Body of pancreas (tissue), 4 donors: ENCODE results near the gene AKT3. TPM values are rescaled to one million over a fixed set of nuclear protein-coding genes. Genes with fewer than 3 reads are reported as not detected.

ENCODE experiments used
- ATAC-seq: fragments of 150-250 bp; one replicate; pipeline ENCODE4 v1.9.1; 2016
- DNase-seq, 4 donors: peaks; one replicate each; pipeline ENCODE4 v3.0.0-alpha.2; 2019
- H3K27ac ChIP-seq, 4 donors: fragments of 200-600 bp; sonication (generic); 1 replicate in 3 of 4; 2 replicates in 1 of 4; pipeline versions ENCODE4 v1.5.1 to v1.6.1; 2016 to 2019; ENCODE audit warnings: mild to moderate bottlenecking in 1 of 4, mixed read lengths in 1 of 4, moderate library complexity in 1 of 4
- H3K27me3 ChIP-seq, 2 donors: fragments of 200-600 bp; sonication (generic); one replicate each; pipeline ENCODE4 v1.6.0; 2016; ENCODE audit warnings: mild to moderate bottlenecking in 1 of 2
- H3K36me3 ChIP-seq, 2 donors: fragments of 200-600 bp; sonication (generic); replicated peaks in 1 of 2; 2 replicates each; pipeline ENCODE4 v1.5.1; 2016; ENCODE audit warnings: low read depth in 2 of 2; ENCODE audit not compliant: insufficient read depth in 1 of 2
- H3K4me1 ChIP-seq: fragments of 200-600 bp; sonication (generic); one replicate; pipeline ENCODE4 v1.6.0; 2016
- H3K4me3 ChIP-seq, 2 donors: fragments of 200-600 bp; sonication (generic); 1 replicate in 1 of 2; 2 replicates in 1 of 2; pipeline ENCODE4 v1.5.1; 2016 to 2019
- H3K9me3 ChIP-seq, 3 donors: fragments of 200-600 bp; sonication (generic); 1 replicate in 2 of 3; 2 replicates in 1 of 3; pipeline ENCODE4 v1.5.1; 2016
- POLR2A ChIP-seq, 3 donors: fragments of 450-650 bp; IDR thresholded peaks; one replicate each; pipeline ENCODE4 v1.6.1; 2016; ENCODE audit warnings: antibody characterized with exemption in 3 of 3, mild to moderate bottlenecking in 2 of 3
- WGBS, 2 donors: methylation state at CpG; one replicate each; pipeline ENCODE4 v1.1.5; 2017; 5-methylcytosine and 5-hydroxymethylcytosine counted together
- intact Hi-C: fragments of 100-400 bp; cut with DNase I; formaldehyde crosslinking; loops from one replicate; pipeline ENCODE4 v1.15.1; 2023
- total RNA-seq, 2 donors: library from RNA; depleted of rRNA; stranded (reverse); fragments of >200 nt; gene quantifications; one replicate each; pipeline ENCODE4 v1.1.0, GENCODE V29; 2016
- TF ChIP-seq, protein P1 (sequence below), 7 experiments: fragments of 450-650 bp in 4 of 7; fragments of 200-600 bp in 3 of 7; sonication (generic) in 3 of 7; IDR thresholded peaks; one replicate each; pipeline ENCODE4 v1.5.1; 2016 to 2019; ENCODE audit warnings: antibody characterized with exemption in 7 of 7

Gene AKT3
- total RNA-seq, 2 donors from 2014 or later: 14.0 to 24.7 TPM

GRCh38 chr1:243710467-243710866, 139.6 kb downstream of the AKT3 start:
- Histone ChIP-seq H3K4me3 (no peak overlapping the region), H3K27ac (no peak overlapping the region), H3K4me1 (no peaks in the 10 kb centered on the region), H3K27me3 (no peaks in the 10 kb centered on the region), H3K36me3 (no peaks in the 10 kb centered on the region), H3K9me3 (no peaks in the 10 kb centered on the region)
- ATAC-seq: no peak
- TF ChIP-seq POLR2A (IDR thresholded peaks at IDR 0.05): no peak
- TF ChIP-seq, protein P1, sequence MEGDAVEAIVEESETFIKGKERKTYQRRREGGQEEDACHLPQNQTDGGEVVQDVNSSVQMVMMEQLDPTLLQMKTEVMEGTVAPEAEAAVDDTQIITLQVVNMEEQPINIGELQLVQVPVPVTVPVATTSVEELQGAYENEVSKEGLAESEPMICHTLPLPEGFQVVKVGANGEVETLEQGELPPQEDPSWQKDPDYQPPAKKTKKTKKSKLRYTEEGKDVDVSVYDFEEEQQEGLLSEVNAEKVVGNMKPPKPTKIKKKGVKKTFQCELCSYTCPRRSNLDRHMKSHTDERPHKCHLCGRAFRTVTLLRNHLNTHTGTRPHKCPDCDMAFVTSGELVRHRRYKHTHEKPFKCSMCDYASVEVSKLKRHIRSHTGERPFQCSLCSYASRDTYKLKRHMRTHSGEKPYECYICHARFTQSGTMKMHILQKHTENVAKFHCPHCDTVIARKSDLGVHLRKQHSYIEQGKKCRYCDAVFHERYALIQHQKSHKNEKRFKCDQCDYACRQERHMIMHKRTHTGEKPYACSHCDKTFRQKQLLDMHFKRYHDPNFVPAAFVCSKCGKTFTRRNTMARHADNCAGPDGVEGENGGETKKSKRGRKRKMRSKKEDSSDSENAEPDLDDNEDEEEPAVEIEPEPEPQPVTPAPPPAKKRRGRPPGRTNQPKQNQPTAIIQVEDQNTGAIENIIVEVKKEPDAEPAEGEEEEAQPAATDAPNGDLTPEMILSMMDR (IDR thresholded peaks at IDR 0.05): no peak
- no peak for DNase-seq
- intact Hi-C loops: no loop called here
- 78 to 84% methylated on average over 4 of the region's 4 CpGs for WGBS, 2 donors

DNA sequence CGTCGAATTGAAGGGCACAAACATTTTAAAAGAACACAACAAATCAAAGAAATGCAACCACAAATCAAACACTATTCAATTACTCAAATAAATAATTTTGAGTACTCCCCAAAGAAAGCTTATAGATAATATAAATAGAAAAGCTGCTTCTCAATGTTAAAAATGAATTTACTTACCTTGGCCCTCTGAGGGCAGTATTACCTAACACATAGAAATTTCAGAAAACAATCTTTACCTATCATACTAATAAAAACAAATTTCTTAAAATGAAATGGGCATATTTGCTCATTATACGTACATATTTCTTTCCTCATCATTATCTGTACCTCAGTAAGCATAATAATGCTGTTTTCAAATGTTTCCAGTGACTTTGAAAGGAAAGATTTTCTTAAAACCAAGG, 141.8 kb downstream of the AKT3 start:
- TF ChIP-seq, protein P1 (IDR thresholded peaks at IDR 0.05): peak in 5 of 7 experiments; percentile 17 to 49 (median 37)
- no peak for TF ChIP-seq POLR2A (IDR thresholded peaks at IDR 0.05)
- DNase-seq: no peak
- ATAC-seq: no peak
- no peak overlapping the region for H3K27ac ChIP-seq
- H3K4me1 ChIP-seq: no peaks in the 10 kb centered on the region
- no peaks in the 10 kb centered on the region for H3K27me3 ChIP-seq
- WGBS, 2 donors: 46 to 54% methylated on average over 3 of the region's 3 CpGs
- intact Hi-C loops: no loop called here
- no peak overlapping the region for H3K4me3 ChIP-seq
- no peaks in the 10 kb centered on the region for H3K9me3 ChIP-seq
- H3K36me3 ChIP-seq: no peaks in the 10 kb centered on the region

DNA sequence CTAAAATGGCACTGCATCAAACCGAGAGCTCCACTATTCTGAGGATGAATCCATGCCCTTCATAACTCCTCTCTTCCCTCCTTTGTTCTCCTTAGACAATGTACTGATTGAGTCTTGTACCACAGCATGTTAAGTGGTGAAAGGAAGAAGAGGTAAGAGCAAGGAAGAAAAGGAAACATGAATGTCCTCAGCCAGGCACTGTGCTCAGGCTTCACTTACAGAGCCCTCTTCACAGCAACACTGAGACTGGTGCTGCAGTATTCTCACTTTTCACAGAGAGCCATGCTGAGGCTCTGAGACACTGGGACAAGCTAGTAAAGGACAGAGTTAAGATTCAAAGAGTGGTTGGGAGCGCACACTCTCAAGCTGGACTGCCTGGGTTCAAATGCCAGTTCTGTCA, 143.5 kb downstream of the AKT3 start:
- ATAC-seq (no peak), DNase-seq (no peak)
- no peak overlapping the region for H3K27ac ChIP-seq
- H3K36me3 ChIP-seq: no peaks in the 10 kb centered on the region
- H3K9me3 ChIP-seq: no peaks in the 10 kb centered on the region
- TF ChIP-seq, protein P1 (IDR thresholded peaks at IDR 0.05): no peak
- TF ChIP-seq POLR2A (IDR thresholded peaks at IDR 0.05): no peak
- H3K27me3 ChIP-seq: no peaks in the 10 kb centered on the region
- 65 to 77% methylated on average over 2 of the region's 2 CpGs for WGBS, 2 donors
- H3K4me3 ChIP-seq: no peak overlapping the region
- no peaks in the 10 kb centered on the region for H3K4me1 ChIP-seq
- intact Hi-C loops: no loop called here

DNA sequence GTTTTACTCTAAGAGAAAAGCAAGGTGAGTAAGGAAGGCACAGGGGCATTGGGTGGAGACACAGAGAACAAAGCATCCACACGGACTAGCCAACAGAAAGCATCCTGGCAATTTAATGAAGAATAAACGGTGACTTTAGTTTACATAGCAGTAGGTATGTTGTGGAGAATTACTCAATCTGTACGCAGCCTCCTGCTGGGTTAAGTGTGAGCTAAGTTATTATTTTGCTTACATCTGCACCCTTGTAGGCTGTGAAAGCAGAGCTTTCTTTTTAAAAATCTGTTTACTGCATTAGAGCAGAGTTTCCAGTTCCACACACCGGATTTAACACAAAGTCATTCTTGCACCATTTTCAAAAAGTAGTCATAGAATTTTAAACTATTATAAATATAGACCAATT, 144.5 kb downstream of the AKT3 start:
- Histone ChIP-seq H3K27ac (no peak overlapping the region), H3K4me3 (no peak overlapping the region), H3K27me3 (no peaks in the 10 kb centered on the region), H3K9me3 (no peaks in the 10 kb centered on the region), H3K36me3 (no peaks in the 10 kb centered on the region), H3K4me1 (no peaks in the 10 kb centered on the region)
- ATAC-seq (no peak), DNase-seq (no peak)
- 55 to 65% methylated on average over 4 of the region's 4 CpGs for WGBS, 2 donors
- TF ChIP-seq POLR2A (IDR thresholded peaks at IDR 0.05): no peak
- TF ChIP-seq, protein P1 (IDR thresholded peaks at IDR 0.05): no peak
- intact Hi-C loops: no loop called here

GRCh38 chr1:243701872-243702271, 148.2 kb downstream of the AKT3 start:
- H3K27me3 ChIP-seq: no peaks in the 10 kb centered on the region
- no peaks in the 10 kb centered on the region for H3K9me3 ChIP-seq
- no peak overlapping the region for H3K4me3 ChIP-seq
- DNase-seq: no peak
- no peak for ATAC-seq
- no peaks in the 10 kb centered on the region for H3K36me3 ChIP-seq
- no peak overlapping the region for H3K27ac ChIP-seq
- no peaks in the 10 kb centered on the region for H3K4me1 ChIP-seq
- no peak for TF ChIP-seq POLR2A (IDR thresholded peaks at IDR 0.05)
- TF ChIP-seq, protein P1 (IDR thresholded peaks at IDR 0.05): no peak
- 80 to 81% methylated on average over 3 of the region's 3 CpGs for WGBS, 2 donors
- intact Hi-C loops: no loop called here
